Effector CD8-positive, alpha-beta T cell (primary cell): Measurements from ENCODE around the gene SLC51B.
"Not testable (repeated sequence)": the region's sequence is repeated elsewhere in the genome, so short reads cannot be mapped to it uniquely, and the experiment has no call there.

Experiments
- DNase-seq: peaks from one replicate; lab custom pipeline; 2025; lab: John Stamatoyannopoulos, UW

Gene SLC51B

DNA sequence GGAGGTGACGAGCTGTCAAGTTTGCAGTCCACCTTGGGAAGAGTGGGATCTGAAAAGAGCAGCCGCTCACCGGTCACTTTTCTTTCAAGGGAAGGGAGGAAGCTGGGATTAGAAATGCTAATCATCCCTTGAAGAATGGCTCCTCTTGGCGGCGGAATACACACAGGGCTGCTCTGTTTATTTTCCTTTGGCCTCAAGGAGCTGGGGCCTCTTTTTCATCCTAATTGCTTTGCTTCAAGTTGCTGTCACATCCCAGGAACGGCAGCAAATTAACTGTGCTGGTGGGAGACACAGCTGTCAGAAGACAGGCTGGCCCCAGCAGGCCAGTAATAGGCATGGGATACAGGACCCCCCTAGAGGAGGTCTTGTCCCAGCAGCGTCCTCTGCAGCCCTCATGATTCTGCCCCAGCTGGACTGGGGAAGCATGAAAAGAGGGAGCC is 38.1 kb downstream of the SLC51B start:
- no peak for DNase-seq

DNA sequence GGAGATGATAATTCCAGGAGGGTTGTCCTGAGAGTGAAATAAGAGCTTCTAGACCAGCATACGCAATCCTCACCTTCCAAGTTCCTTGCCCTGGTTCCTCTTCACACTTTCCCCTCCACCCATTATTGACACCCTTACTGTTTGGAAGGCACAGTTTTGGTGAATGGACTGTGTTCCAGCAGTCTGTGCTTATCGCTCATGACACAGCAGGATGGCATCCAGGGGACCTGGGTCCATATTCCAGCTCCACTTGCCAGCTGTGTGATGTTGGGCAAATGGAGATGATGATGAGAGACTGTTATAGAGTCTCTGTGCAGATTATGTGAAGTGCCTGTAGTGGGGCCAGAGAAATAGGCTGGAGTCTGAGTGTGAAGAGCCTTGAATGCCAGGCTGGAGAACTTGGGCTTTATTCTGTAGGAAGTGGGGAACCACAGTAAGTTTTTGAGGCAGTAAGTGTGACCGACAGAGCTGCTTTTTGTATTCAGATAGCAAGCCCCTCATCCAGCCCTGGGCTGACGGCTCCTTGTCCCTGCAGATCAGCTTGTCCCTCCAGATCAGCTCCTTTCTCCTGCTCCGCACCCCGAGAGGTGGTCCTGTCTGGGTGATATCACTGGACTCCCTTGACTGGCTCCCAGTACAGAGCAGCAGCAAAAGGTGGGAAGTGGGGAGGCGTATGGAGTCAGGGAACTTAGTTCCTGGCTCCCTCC is 39.5 kb downstream of the SLC51B start:
- no peak for DNase-seq

DNA sequence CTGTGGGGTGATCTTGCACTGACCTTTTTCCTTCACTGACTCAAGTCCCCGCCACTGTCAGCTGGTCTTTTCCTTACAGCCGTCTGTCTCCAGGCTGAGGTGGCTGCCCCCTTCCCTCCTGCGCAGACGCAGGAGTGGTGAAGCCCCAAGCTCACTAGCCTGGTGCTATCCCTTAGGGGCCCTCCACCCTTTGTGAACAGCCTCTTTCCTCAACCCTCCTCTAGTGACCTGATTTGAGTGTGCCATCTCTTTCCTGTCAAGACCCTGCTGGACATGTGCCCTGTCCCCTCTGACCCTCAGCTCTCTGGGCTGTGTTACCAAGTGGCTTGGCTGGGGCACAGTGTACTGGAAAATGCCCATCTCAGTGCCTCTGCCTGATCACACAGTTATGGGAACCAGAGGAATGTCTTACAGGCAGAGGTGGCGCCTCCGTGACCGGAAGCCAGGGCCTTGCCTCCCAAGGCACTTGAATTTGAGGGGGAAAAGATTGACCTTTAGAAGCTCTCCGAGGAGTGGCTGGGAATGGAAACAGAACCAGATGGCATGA is 40.1 kb downstream of the SLC51B start:
- DNase-seq: no peak

DNA sequence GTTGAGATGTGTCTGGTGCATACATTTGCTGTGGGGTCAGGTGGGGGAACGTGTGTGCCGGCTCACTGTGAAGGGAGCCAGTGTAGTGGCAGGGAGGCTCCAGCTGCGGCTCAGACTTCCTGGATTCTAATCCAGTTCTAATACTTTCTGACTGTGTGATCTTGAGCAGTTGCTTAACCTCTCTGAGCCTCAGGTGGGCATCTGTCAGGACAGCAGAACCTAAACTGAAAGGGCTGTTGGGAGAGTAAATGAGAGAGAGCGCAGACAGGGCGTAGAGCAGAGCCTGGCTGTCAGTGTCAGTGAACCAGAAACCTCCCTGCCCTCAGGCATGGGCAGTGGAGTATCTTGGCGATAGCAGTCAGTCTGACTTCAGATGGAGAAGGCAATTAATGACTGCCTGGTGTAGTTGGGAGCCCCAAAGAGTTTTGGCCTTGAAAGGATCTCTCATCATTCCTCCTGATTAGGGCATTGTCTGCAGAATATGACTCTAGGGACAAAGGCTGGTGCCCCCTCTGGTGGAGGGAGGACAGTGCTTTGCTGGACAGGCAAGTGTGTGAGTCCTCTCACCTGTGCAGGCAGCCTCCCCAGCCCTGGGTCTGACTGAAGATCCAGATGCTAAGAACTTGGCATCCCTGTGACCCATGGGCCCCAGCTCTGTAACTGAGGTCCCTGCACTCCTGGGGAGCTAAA is 40.9 kb downstream of the SLC51B start:
- no peak for DNase-seq

DNA sequence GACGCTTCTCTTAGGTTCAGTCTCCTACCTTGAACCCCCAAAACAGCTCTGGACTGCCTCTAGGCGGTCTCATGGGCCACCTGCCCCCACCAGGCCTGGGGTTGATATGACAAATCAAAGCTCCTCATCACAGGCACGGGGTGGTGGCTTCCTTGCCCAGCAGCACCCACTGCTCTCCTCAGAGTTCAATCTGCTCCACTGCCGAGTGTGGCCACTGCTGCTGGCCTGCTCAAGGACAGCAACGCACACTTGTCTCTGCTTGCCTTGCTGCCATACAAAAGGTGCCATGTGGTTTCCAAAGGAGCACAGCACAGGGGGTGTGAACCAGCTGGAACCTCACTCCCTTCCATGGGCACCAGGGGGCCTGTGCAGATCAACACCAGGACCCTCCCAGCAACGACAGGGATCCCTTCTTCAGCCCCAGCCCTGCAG is 41.5 kb downstream of the SLC51B start:
- no peak for DNase-seq

DNA sequence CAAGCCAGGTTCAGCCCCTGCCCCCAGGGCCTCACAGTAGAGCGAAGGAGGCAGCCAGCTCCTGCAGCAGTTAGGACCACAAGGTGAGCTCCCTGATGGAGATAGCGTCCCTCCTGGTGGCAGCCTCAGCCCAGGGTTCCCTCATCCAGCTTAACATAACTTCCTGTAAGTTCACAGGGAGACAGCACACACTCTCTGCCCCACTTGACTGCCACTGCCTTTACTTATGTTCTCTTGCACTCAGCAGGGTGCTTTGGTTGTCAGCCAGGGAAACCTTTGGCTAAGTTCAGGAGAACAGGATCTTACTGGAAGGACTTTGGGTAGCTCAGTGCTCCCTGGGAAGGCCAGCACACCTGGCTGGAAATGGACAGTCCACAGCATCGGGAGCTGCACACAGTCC is 42.2 kb downstream of the SLC51B start:
- DNase-seq: no peak

DNA sequence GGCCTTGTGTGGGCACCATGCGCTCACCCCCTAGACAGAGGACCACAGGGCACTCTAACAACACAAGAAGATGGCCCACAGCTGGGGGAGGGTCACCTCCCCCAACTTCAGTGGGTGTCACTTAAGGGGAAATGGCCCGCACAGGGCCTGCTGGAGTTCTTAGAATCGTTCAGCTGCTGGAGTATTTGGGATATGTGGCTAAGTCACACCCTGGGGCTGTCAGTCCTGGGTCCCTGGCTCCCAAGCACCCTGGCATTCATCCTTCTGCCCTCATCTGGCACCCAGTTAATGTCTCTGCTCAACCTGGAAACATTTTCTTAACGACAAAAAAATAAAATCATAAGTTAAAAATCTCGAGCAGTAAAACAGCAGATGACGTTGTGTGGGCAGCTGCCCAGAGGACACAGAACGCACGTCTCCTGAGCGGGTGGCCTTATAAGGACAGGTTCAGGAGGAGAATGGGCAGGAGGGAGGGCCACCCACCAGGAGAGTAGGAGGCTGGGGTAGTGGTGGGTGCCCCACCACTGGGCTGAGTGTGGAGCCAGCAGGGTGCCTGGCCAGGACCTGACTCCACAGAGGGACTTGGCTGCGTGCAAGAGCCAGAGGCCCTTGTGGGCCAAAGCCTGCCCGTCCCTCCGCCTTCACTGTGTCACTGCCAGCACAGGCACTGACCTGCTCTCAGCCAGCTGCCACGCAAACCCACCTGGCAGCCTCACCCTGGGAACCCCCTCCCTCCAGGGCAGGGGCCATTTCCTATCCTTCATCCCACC is 42.9 kb downstream of the SLC51B start:
- no peak for DNase-seq

DNA sequence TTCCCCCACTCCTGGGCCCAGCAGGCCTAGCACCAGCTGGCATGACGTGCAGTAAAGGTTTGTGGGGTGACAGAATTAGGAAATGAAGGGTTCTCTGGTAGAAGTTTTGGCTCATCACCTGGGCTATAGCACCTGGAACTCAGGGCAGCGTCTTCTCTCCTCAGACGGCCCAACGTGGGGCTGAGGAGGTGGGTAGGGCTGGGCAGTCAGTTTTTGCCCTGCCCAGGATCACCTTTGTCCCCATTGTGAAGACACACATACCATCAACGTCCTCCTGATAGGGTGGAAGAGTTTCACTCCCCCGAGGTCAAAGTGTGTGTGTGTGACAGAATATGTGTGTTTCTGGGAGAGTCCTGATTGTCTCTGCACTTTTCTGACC is 43.4 kb downstream of the SLC51B start:
- no peak for DNase-seq

DNA sequence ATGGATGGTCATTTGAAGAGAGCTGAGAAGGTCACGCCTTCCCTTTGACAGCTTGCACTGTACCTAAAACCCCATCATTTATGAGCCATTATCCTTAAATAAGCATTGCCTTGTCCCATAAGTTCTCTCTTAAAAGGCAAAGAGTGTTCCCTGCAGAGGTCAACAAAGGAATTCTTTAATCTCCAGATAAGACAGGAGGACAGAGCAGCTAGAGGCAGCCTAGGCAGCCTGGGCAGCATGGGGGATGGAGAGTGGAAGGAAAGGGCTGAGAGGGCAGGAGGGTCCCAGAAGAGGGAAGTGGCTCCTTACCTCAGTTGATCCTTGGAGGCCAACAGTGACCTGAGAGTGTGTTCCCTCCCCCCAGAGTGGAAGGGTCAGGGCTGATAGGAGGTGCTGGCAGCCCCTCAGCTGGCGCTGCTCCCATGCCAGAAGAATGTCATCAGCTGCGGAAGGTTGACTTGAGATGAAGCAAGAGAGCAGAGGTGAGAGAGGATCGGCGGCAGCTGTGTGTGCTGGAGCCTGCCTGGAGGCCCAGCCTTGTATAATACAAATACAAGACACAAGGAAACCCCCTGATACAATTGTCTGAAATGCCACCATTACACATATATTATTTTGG is 44.1 kb downstream of the SLC51B start:
- DNase-seq: no peak

DNA sequence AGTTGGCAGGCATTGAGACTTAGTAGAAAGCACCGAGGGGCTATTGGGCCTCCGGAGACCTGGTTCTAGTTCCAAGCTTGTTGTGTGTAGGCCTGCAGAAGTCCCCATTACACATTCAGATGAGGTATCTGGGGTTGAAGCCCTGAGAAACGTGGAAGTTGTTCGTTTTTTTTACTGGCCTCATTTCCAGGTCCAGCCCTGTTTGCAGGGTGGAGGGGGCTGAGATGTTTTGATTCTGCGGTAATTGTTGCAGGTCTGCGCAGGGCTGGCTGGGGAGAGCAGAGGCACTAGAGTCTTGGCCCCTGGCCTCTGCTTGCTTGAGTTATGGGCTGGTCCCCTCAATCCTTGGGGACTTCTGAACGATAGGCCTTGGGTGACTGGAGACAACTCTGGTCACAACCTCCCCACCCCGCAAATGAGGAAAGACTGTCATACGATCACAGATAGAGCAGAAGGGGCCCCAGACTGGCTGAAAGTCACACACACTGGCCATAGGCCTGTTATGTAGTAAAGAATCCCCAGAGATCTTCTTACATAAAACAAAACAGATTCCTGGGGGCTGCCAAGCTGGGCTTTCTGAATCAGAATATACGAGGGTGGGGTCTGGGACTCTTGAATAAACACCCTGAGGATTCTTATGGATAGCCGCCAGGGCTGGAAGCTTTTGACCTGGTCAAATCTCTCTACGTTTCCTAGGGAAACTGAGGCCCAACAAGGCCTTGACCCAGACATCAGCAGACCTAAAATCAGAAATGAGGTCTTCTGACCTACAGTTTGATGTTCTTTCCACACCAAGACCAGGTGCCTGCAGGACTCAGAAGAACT is 47.0 kb downstream of the SLC51B start:
- no peak for DNase-seq

DNA sequence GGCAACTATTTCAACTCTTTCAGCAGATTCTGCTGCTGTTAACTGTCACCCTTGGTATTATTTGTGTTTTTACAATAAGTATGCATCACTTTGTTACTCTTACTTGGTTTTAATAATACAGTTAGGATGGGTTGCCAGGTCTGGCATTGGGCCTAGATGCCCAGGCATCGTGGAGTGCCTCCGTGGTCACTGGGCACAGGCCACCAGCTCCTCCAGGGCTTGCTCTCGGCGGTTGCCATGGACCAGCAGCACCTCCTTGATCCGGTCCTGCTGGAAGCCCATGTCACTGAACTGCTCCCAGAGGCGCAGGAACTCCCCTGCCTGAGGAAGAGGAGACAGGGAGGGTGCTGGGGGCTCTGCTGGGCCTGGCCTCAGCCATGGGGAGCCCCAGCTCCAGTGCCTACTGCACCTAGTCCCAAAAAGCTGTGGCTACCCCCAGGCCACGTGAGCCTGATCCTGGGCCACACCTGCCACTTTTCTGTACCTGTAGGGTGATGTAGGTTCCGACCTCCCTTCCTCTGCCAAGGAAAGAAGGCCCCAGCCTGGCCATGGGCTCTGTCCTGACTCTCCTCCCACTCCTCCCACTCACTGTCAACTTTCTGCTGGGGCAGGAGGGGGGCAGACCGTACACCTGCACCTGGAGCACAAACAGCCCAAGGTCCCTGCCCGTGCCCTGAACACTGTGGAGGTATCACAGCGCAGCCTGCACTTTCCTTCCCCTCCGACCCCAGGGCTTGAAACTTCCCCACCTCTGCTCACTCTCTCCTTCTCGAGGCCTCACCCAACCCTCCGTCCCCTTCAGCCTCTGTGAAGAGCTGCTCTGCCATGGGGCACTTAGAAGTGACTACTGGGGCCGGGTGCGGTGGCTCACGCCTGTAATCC is 48.0 kb downstream of the SLC51B start:
- DNase-seq: no peak

DNA sequence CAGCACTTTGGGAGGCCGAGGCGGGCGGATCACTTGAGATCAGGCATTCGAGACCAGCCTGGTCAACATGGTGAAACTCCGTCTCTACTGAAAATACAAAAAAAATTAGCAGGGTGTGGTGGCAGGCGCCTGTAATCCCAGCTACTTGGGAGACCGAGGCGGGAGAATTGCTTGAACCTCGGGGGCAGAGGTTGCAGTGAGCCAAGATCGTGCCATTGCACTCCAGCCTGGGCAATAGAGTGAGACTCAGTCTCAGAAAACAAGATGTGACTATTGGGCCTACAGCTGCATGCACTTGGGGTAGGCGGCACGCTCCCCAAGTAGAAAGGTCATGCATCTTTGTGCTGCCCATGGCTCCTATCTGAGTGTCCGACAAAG is 48.6 kb downstream of the SLC51B start:
- DNase-seq: not testable (repeated sequence)

DNA sequence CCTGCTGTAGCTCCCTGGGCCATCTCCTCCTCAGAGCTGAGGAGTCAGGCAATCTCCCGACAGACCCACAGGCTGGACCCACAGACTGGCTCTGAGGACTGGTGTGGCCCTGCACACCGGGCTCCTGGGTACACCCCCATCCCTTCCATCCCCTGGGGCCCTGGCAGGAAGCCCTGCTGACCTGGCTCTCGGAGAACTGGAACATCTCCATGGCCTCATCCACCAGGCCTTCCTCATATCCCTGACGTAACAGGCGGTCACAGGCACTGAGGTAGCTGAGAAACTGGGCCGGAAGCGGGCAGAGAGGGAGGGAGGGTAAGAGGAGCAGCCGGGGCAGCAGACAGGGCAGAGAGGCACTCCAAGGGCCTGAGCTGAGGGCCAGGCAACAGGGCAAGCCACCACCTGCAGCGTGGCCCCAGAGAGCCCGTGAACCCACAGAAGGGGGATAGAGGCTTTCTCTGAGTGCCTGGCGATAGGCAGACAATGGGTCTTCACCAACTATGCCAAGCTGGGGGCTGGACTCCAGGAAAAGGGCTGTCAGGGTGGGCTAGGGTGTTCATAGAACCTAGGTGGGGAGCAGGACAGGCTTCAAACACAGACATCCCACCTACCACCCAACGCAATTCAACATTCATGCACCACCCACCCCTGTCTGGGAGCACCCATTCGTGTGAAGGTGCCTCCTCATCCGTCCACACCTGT is 49.3 kb downstream of the SLC51B start:
- no peak for DNase-seq

DNA sequence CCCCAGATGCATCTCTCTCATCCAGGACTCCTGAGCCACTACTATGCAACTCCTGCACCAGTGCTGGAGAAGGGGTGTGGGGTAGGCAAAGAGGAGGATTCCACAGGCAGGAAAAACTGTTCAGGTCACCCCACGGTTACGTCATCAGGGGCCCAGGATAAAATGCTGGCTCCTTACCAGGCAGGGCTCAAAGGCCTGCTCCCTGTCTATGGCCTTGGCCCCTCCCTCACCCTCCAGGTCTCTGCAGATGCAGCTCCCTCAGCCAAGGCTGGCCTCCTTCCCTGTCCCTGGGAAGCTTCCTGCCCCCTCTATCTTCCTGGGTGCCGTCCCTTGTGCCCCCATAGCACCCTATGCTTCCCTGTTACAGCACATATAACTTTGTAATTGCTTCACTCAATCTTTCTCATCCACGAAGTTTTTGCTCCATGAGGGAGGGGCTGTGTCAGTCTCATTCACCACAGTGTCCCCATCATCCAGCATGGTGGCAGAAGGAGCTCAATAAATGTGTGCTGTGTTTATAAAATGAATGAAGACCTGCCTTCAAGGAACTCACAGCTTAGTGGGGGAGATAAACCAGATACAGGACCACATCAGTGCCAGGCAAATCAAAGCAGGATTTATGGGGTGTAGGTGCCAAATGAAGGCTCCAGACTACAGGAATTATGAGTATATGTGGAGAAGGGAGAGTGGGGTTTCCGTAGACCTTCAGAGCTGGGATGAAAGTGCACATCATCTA is 50.0 kb downstream of the SLC51B start:
- DNase-seq: no peak

DNA sequence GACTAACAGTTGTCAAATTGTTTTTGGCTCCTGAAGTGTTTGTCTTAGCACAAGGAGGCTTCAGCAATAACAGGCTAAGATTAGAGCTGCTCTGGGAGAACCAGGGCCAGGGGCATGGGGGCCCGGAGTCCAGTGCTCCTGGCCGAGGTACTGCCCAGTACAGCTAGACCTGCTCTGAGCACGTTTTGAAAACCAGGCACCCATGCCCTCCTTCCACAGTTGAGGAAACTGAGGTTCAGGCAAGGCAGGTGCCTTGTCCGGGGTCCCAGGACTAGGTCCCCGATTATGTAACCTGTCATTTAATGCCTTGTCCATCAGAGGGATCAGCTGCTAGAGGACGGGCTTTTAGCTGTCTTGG is 50.5 kb downstream of the SLC51B start:
- no peak for DNase-seq

DNA sequence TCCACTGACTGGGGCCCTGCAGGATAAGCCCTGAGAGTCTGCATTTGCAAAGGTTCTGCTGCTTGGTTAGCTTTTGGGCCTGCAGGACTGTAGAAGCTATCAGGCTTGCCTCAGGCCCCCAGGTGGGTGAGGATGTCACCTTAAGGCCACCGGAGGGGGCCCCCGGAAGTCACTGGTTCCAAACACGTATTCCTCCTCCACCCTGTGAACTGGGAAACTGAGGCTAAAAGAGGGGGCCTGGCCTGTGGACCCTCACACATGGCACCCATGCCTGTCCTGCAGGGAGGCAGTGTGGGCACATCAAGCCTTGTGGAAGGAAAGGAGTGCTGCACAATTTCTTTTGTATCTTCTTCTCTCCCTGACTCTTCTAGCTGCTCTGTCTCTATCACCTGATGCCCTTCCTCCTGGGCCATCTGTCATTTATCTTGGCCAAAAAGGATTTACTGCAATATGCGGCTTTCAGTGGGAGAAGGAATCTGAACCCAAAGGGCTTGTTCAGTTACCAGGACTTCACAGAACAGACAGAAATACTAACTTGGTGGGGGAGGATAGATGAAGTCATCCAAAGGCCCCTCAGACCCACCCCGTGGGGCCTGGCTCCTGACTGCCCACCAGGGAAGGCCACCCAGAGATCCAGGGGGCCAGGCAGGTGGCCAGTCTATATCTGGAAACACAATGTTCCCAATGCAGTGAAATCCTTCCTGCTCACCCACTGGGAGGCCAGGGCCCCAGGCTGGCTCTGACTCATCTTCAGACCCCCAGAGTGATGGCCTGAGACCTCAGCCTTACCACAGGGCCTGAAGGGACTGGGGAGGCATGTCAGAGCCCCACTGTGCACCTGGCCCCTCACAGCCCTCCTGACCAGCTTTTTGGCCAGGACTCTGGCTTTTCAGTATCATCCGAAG is 51.5 kb downstream of the SLC51B start:
- no peak for DNase-seq

DNA sequence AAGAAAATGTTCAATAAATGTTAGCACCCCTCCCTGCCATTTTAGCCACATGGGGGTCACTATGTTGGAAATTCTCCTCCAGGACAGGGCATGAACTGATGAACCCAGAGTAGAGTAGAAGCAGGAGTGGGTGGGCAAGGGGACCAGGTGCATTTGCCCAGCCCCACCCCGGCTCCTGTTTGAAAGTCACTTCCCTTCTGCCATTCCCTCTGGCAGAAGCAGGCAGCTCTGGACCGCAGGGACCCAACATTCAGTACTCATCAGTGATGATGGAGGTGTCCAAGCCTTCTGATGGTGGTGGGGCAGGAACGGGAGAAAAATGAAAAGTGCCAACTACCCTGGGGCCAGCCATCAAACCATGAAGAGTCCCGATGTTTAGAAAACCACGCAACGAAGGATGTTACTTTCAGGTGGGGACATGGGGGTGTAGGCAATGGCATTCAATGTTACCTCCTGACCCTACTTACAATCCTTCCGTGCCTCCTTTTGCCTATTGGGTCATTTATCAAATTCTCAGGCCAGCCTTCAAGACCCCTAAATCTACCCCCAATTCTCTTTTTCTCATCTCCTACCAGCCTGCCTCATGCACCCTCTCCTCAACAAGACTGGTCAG is 52.6 kb downstream of the SLC51B start:
- no peak for DNase-seq

DNA sequence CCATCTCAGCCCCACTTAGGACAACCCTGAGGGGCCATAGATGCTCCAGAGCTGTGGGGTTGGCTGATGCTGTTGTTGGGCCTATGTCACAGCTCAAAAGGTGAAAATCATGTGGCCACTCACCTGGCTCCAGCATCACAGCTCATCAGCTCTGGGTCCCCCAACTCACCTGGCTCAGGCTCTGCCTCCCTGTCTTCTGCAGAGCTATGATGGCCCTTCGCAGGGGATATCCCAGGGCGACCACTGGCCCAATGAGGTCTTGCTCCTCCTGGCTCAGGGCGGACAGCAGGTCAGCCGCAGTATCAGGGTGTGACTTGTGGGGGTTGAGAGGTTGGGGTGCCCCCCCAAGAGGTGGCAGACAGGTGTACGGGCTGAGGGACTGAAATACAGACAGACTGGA is 54.1 kb downstream of the SLC51B start:
- no peak for DNase-seq
